Kidney epithelial cell (primary cell): ENCODE results near the gene PRPSAP1. TPM values are rescaled to one million over a fixed set of nuclear protein-coding genes. Genes with fewer than 3 reads are reported as not detected.

Experiments
- DNase-seq: peaks from one replicate; pipeline ENCODE4 v3.0.0-alpha.2; 2010; ENCODE audit warnings: low read depth
- H3K27me3 ChIP-seq: 2 replicates; pipeline ENCODE4 v1.6.0; 2011; ENCODE audit warnings: low read length; ENCODE audit not compliant: control insufficient read depth, insufficient read depth
- H3K36me3 ChIP-seq: 2 replicates; pipeline ENCODE4 v1.5.1; 2011; ENCODE audit warnings: low read length; ENCODE audit not compliant: control insufficient read depth, insufficient read depth
- H3K4me3 ChIP-seq: 2 replicates; pipeline ENCODE4 v1.5.1; 2011; ENCODE audit warnings: low read depth, mild to moderate bottlenecking, control low read depth, low read length
- total RNA-seq: library from RNA; depleted of rRNA; stranded (reverse); fragments of >200 nt; gene quantifications from 2 replicates; pipeline ENCODE4 v1.2.3, GENCODE V29; 2015
- TF ChIP-seq, protein P1 (sequence below): IDR thresholded peaks from 2 replicates; pipeline ENCODE4 v1.5.1; 2011; ENCODE audit warnings: mild to moderate bottlenecking, moderate library complexity, low read length, control low read depth, inconsistent platforms; ENCODE audit not compliant: insufficient read depth, poor library complexity, severe bottlenecking

PRPSAP1 gene
- total RNA-seq, 1 donor from 2014 or later = 52.4 TPM

DNA sequence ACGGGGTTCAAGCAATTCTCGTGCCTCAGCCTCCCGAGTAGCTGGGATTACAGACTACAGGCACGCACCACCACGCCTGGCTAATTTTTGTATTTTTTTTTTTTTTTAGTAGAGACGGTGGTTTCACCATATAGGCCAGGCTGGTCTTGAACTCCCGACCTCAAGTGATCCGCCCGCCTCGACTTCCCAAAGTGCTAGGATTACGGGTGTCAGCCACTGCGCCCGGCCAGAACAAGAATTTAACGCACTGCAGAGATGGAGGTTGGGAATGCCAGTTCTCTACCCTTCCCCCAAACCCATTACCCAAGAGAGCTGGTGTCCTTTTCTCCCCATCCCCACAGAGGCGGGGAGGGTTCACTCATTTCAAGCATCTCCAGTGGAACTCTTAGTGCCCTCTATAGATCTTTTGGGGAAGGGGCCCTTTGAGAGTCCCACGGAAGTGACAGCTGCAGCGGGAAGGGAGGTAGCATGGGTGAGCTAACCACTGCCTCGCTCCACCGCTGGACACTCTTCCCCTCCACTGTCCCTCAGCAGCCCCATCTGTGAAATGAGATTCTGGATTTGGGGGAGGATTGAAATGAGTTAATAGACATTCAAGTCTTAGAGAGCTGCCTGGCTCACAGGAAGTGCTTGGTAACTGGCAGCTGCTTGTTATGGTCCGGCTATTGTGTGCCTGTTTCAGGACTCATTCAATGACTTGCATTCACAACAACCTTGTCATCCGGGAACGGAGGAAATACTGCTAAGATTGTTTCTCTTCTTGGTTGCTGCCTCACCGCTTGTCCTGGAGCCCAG is 92.1 kb downstream of the PRPSAP1 start:
- Histone ChIP-seq H3K27me3 (no peaks in the 10 kb centered on the region), H3K36me3 (no peaks in the 10 kb centered on the region), H3K4me3 (no peak overlapping the region)
- no peak for DNase-seq
- TF ChIP-seq, protein P1, sequence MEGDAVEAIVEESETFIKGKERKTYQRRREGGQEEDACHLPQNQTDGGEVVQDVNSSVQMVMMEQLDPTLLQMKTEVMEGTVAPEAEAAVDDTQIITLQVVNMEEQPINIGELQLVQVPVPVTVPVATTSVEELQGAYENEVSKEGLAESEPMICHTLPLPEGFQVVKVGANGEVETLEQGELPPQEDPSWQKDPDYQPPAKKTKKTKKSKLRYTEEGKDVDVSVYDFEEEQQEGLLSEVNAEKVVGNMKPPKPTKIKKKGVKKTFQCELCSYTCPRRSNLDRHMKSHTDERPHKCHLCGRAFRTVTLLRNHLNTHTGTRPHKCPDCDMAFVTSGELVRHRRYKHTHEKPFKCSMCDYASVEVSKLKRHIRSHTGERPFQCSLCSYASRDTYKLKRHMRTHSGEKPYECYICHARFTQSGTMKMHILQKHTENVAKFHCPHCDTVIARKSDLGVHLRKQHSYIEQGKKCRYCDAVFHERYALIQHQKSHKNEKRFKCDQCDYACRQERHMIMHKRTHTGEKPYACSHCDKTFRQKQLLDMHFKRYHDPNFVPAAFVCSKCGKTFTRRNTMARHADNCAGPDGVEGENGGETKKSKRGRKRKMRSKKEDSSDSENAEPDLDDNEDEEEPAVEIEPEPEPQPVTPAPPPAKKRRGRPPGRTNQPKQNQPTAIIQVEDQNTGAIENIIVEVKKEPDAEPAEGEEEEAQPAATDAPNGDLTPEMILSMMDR = no peak

DNA sequence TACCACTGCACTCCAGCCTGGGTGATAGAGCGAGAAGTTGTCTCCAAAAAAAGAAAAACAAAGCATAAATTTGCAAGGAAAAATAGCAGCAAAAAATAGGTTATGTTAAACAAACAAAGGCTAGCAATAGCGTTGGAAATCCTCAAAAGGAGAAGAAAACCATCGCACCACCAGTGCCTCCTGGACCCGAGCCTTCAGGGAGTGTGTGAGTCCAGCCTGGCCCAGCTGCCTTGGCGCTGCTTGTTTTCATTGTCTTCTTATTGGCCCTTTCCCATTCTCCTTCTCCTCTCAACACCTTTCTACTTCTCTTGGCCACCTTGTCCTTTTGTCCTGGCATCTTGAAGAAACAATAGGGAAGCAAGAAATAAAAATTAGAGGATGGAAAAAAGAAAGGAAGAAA is 93.0 kb downstream of the PRPSAP1 start:
- DNase-seq = no peak
- no peaks in the 10 kb centered on the region for H3K36me3 ChIP-seq
- TF ChIP-seq, protein P1 = no peak

DNA sequence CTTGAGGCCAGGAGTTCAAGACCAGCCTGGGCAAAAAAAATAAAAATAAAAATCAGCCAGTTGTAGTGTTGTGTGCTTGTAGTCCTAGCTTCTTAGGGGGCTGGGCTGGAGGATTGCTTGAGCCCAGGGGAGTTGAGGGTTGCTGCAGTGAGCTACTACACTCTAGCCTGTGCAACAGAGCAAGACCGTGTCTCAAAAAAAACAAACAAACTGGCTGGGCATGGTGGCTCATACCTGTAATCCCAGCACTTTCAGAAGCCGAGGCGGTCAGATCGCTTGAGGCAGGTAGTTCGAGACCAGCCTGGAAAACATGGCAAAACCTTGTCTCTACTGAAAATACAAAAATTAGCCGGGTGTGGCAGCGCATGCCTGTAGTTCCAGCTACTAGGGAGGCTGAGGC is 93.5 kb downstream of the PRPSAP1 start:
- no peaks in the 10 kb centered on the region for H3K27me3 ChIP-seq
- DNase-seq = no peak
- TF ChIP-seq, protein P1 = no peak

More for the DNA sequence above, 93.0 kb downstream of the PRPSAP1 start:
- no peak overlapping the region for H3K4me3 ChIP-seq
- H3K27me3 ChIP-seq = no peaks in the 10 kb centered on the region

More for the DNA sequence above, 93.5 kb downstream of the PRPSAP1 start:
- H3K36me3 ChIP-seq = no peaks in the 10 kb centered on the region
- no peak overlapping the region for H3K4me3 ChIP-seq

Other genes with a start within 250 kb of the PRPSAP1 start
- 2.3 and 3.0 TPM in 2 replicates for gene FOXJ1, start 212.7 kb downstream of the PRPSAP1 start, total RNA-seq
- gene RNF157, start 113.4 kb downstream of the PRPSAP1 start, total RNA-seq = 6.0 and 7.5 TPM in 2 replicates
- gene UBALD2, start 88.6 kb downstream of the PRPSAP1 start, total RNA-seq = 28.5 and 33.8 TPM in 2 replicates
- gene QRICH2, start 45.6 kb downstream of the PRPSAP1 start, total RNA-seq = 3.3 and 6.0 TPM in 2 replicates
- gene SPHK1, start 30.7 kb upstream of the PRPSAP1 start, total RNA-seq = 159 and 165 TPM in 2 replicates
- 12.6 and 15.5 TPM in 2 replicates for gene UBE2O, start 99.2 kb upstream of the PRPSAP1 start, total RNA-seq
- not detected in 2 replicates for gene AANAT, start 113.7 kb upstream of the PRPSAP1 start, total RNA-seq
- gene RHBDF2, start 147.5 kb upstream of the PRPSAP1 start, total RNA-seq = 101 and 111 TPM in 2 replicates
- 16.9 and 19.9 TPM in 2 replicates for gene CYGB, start 183.8 kb upstream of the PRPSAP1 start, total RNA-seq
- not detected in 2 replicates for gene PRCD, start 186.1 kb upstream of the PRPSAP1 start, total RNA-seq
- 9.9 and 13.6 TPM in 2 replicates for gene ST6GALNAC2, start 231.9 kb upstream of the PRPSAP1 start, total RNA-seq